Ramos (cell line): Measurements from ENCODE around the gene IDI2.
"Not testable (repeated sequence)": the region's sequence is repeated elsewhere in the genome, so short reads cannot be mapped to it uniquely, and the experiment has no call there.

Experiments used
- in situ Hi-C: fragments of 300-500 bp; cut with MboI; formaldehyde crosslinking; loops from one replicate; pipeline ENCODE4 v1.14.3; 2022; ENCODE audit warnings: low sequenced_read_pairs; ENCODE audit not compliant: unreplicated experiment

Gene IDI2

GRCh38 chr10:1025683-1026082 is at the start of gene IDI2:
IDI2 (minus strand) TSS chr10:1025859; CDS start chr10:1024723, 1,136 bp downstream.
- in situ Hi-C loops, result no loop called here

- in situ Hi-C loops, result no loop called here
Measured at GRCh38 chr10:1074748-1075308, 49.2 kb upstream of the IDI2 start.

DNA sequence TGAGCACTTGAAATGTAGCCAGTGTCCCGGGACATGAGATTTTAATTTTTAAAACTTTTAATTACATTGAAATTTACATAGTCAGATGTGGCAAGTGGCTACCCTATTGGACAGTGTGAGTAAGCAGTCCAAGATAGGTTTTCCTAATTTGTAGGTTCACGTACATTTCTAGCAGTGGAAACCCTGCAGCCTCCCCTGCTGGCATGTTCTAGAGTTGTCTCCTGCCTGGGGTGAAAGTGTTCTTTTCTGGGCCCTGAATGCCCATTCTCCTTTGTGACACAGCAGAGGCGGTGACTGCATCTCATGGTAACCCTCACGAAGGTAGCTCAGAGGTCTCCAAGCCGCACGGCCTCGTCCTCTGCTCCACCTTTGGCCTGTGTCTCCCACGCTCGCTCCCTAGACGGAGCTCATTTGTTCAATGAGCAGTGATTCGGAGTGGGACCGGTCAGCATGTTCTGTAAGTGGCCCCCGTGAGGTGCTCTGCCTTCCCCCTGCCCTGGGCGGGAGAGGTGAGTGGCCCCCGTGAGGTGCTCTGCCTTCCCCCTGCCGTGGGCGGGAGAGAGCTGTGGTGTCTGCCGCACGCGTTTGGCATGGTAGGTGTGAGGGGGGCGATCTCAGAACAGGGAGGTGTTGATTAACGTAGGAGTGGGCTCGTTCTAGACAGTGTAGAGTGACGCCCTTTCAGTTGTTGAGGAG is 48.5 kb upstream of the IDI2 start:
- in situ Hi-C loops, result no loop called here

GRCh38 chr10:1070919-1071318 is 45.3 kb upstream of the IDI2 start:
- in situ Hi-C loops, result no loop called here

- in situ Hi-C loops, result no loop called here
Measured at GRCh38 chr10:1068380-1069361, 43.0 kb upstream of the IDI2 start.

DNA sequence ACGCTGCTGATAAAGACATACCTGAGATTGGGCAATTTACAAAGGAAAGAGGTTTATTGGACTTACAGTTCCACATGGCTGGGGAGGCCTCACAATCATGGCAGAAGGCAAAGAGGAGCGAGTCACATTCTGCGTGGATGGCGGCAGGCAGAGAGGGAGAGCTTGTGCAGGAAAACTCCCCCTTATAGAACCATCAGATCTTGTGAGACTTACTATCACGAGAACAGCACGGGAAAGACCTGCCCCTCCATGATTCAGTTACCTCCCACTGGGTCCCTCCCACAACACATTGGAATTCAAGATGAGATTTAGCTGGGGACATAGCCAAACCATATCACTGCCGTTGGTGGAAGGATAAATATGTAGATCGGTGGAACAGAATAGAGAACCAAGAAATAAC is 41.1 kb upstream of the IDI2 start:
- in situ Hi-C loops, result not testable (repeated sequence)

- in situ Hi-C loops, result no loop called here
Measured at GRCh38 chr10:1064964-1065247, 39.2 kb upstream of the IDI2 start.

DNA sequence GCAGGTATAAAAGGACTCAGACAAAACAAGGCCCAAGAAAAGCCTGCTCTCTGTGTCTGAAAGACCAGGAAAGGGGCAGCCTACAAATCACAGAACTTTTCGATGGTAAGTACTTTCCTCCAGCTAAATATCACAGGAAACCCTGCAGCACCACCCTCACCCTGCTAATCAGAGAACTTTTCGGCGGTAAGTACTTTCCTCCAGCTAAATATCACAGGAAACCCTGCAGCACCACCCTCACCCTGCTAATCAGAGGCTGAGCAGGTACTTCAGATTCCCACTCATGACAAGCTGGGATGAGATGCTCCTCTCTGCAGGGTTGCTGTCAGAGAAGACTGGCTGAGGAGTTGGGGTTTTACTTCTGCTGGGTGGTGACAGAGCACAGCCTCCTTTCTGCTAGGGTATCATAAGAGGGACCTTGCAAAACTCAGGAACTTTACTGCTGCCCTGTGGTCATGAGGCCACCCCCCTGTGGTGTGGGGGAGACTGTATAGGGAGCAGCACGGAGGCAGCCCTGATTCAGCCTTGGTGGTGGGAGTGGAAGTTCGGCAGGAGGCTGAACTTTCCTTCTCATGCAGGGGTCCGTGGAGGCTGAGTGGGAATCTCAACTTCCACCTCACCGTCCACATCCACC is 37.7 kb upstream of the IDI2 start:
- in situ Hi-C loops, result no loop called here

DNA sequence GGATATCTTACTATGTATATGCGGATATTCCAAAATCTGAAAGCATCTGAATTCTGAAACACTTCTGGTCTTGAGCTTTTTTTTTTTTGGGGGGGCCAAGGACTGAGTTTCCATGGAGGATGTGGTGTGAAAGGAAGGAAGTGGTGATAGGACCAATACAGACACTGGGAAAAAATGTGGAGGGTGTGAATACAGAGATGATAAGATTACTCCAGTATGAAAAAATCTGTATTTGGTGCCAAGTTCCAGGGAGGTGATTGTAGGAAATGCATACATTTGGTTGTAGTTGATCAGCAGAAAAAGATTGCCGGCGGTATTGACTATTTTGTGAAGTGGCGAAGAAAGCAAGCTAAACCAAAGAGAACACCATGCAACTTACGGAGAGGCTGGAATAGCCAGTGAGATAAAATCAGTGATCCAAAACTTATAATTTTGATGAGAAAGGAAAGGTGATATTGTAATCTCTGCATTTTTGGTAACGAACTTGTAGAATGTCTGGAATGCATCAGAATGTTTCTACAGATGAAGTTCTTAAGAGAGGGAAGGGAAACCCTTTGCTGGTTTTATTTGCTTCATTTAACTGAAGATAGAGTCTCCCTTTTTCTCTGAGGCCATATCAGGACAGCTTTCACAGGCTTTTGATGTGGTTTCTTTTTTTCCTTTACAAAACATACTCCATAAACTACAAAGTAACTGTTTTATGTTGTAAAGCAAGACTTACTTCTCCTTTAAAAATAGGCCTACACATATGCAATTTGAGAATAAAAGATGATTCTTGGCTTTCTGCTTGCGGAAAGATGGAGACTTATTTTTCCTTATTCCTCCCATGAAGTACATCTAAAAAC is 36.5 kb upstream of the IDI2 start:
- in situ Hi-C loops, result no loop called here

GRCh38 chr10:1059902-1060301 is 34.2 kb upstream of the IDI2 start:
- in situ Hi-C loops, result no loop called here

GRCh38 chr10:1058017-1058416 is 32.4 kb upstream of the IDI2 start:
- in situ Hi-C loops, result no loop called here

GRCh38 chr10:1057106-1057657 is 31.5 kb upstream of the IDI2 start:
- in situ Hi-C loops, result no loop called here

- in situ Hi-C loops, result no loop called here
Measured at GRCh38 chr10:1056326-1057105, 30.9 kb upstream of the IDI2 start, which contains the start of gene WDR37. WDR37 (plus strand) TSS chr10:1056385; CDS start chr10:1072156, 15,771 bp downstream.

- in situ Hi-C loops, result no loop called here
Measured at GRCh38 chr10:1054684-1055083, 29.0 kb upstream of the IDI2 start.

DNA sequence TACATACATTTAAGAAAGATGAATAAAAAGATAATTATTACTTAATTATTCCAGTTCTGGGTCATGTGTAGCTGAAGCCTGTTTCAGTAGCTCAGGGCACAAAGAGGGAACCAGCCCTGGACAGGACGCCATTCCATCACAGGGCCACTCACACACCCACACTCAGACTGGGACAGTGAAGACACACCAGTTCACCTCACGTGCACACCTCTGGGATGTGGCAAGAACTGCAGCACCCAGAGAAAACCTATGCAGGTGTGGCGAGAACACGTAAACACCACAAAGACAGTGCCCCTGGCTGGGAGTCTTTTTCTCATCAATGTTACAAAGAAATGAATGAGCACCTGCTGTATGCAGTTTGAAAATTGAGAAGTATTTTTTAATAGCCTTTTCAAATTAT is 24.9 kb upstream of the IDI2 start:
- in situ Hi-C loops, result no loop called here

DNA sequence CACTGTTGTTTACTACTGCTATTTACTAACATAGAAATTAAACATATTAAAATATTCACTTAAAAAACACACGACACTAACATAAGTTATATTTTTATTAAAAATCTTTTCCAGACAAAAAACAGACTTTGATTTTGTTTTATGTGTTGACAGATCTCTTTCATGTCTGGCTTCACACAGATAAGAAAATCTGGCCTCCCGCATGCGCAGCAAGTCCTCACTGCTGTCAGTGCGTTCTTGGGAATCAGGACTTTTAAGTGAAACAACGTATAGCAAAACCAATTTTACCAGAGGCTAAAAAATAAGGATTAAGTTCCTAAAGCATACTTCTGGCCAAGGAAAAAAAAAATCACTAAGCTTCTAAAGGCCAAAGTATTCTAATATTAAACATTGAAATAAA is 24.5 kb upstream of the IDI2 start:
- in situ Hi-C loops, result no loop called here

DNA sequence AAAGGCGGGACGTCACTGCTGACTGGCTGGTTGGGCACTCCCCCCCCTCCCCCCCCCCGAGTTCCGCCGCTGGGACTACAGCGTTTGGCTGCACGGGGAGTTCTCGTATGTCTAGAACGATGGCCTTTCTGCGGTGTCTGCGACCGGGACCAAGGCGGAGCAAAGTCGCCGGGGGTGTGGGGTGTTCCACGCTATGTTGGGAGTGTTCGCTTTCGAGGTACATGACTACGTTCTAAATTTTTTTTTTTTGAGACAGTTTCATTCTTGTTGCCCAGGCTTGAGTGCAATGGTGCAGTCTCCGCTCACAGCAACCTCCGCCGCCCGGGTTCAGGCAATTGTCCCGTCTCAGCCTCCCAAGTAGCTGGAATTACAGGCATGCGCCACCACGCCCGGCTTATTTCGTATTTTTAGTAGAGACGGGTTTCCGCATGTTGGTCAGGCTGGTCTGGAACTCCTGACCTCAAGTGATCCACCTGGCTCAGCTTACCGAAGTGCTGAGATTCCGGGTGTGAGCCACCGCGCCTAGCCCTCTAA is 23.8 kb upstream of the IDI2 start:
- in situ Hi-C loops, result no loop called here

DNA sequence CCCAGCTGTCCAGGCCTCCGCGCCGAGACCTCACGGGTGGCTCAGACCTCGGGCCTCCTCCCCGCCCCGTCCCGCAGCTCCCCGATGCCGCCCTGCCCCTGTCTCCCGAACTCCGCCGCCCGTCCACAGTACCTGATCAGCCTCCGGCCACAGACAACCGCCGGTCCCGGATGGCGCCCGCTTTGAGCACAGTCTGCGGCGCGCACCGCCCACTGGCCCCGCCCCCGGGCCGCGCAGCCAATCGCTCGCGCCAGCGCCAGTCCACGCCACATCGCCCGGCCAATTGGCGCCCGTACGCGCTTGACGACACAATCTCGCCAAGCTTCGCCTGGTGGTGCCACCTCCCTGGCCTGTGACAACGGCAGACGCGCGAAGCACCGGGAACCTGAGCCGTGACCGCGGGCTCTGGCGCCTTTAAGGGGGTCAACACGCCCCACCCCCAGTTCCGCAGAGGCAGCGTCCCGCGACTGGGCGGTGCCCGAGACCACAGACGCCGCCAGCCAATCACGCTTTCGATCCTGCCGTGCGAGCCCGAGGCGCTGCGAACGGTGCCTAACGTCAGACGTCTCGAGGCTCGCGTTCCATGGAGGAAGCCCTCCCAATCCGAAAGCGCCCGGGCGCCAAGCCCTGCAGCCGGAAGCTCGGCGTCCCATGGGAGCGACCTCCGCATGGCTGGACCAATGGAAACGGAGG is 23.2 kb upstream of the IDI2 start, which contains the start of gene IDI1:
Gene IDI1 (minus strand): TSS at position 388 of the 693 bp plus-strand sequence. CDS start 116 bp downstream, at position 272.
- in situ Hi-C loops, result no loop called here
